HCT116 (cell line): ENCODE data around the gene NFKB1. TPM values are rescaled to one million over a fixed set of nuclear protein-coding genes. Genes with fewer than 3 reads are reported as not detected.

Source experiments
- ATAC-seq: fragments of 200-7000 bp; cut with Tn5 transposase; 2 replicates; pipeline ENCODE4 v1.9.1; 2020; ENCODE audit warnings: mild to moderate bottlenecking, moderate library complexity
- BruUV-seq: library from RNA; stranded (reverse); fragments of 400-500 nt; replicated peaks from 2 replicates; lab custom pipeline; 2021; lab: Mats Ljungman, UMichigan
- CTCF ChIA-PET: fragments of 300-600 bp; sonication (Branson Sonifier 250); formaldehyde crosslinking; loops from one replicate; lab custom pipeline; 2021; ENCODE audit warnings: antibody characterized with exemption; lab: Charles Lee
- POLR2A ChIA-PET: fragments of 300-600, 350-600 bp; sonication (Branson Sonifier 250); formaldehyde crosslinking; loops from one replicate; lab custom pipeline; 2021; ENCODE audit warnings: antibody characterized with exemption; lab: Charles Lee
- RAD21 ChIA-PET, 2 experiments: fragments of 300-600 bp; sonication (Branson Sonifier 250); formaldehyde crosslinking; loops; one replicate each; lab custom pipeline; 2023; ENCODE audit warnings: low total read pairs in 2 of 2; ENCODE audit not compliant: uncharacterized antibody in 2 of 2, unreplicated experiment in 2 of 2, low non-redundant PET in 1 of 2; lab: Charles Lee
- DNase-seq: peaks from one replicate; pipeline ENCODE4 v3.0.0-alpha.2; 2010; ENCODE audit warnings: low read depth, low spot score
- H2AFZ ChIP-seq: fragments of 200-600 bp; shearing (Covaris generic), sonication (generic); 2 replicates; pipeline ENCODE4 v1.6.1; 2017; ENCODE audit warnings: low read depth, mixed run types, mixed read lengths, antibody characterized with exemption, low read length; ENCODE audit not compliant: poor library complexity, severe bottlenecking
- H3K27ac ChIP-seq: 2 replicates; pipeline ENCODE4 v1.5.1; 2012; ENCODE audit warnings: low read depth, low read length
- H3K27me3 ChIP-seq: fragments of 200-600 bp; sonication (generic); 2 replicates; pipeline ENCODE4 v1.6.1; 2016; ENCODE audit warnings: mixed run types, low read length, mixed read lengths; ENCODE audit not compliant: insufficient read depth
- H3K36me3 ChIP-seq, 2 experiments: fragments of 200-500 bp in 1 of 2; fragments of 200-600 bp in 1 of 2; sonication (Bioruptor generic) in 1 of 2; sonication (generic) in 1 of 2; 2 replicates each; pipeline versions ENCODE4 v1.5.1 to v1.6.1; 2014 to 2016; ENCODE audit warnings: low read length in 2 of 2, inconsistent platforms in 1 of 2, mixed read lengths in 1 of 2, mixed run types in 1 of 2; ENCODE audit not compliant: insufficient read depth in 2 of 2, control insufficient read depth in 1 of 2
- H3K4me1 ChIP-seq, 2 experiments: fragments of 200-600 bp in 1 of 2; sonication (generic) in 1 of 2; 2 replicates each; pipeline versions ENCODE4 v1.5.1 to v1.6.1; 2012 to 2017; ENCODE audit warnings: low read length in 2 of 2, inconsistent platforms in 1 of 2, mild to moderate bottlenecking in 1 of 2, mixed read lengths in 1 of 2, mixed run types in 1 of 2, moderate library complexity in 1 of 2; ENCODE audit not compliant: insufficient read depth in 2 of 2, control insufficient read depth in 1 of 2
- H3K4me2 ChIP-seq: fragments of 200-600 bp; sonication (generic); 2 replicates; pipeline ENCODE4 v1.6.1; 2017; ENCODE audit warnings: mixed run types, low read length, mixed read lengths
- H3K4me3 ChIP-seq, 2 experiments: fragments of 200-600 bp in 1 of 2; sonication (generic) in 1 of 2; replicated peaks in 1 of 2; 2 replicates each; pipeline ENCODE4 v1.5.1; 2011 to 2016; ENCODE audit warnings: low read length in 2 of 2, control low read depth in 1 of 2, low read depth in 1 of 2, mild to moderate bottlenecking in 1 of 2, mixed read lengths in 1 of 2, mixed run types in 1 of 2
- H3K79me2 ChIP-seq: fragments of 200-600 bp; sonication (generic); 2 replicates; pipeline ENCODE4 v1.6.1; 2017; ENCODE audit warnings: mild to moderate bottlenecking, mixed run types, low read length, moderate library complexity, mixed read lengths; ENCODE audit not compliant: insufficient read depth
- H3K9ac ChIP-seq: fragments of 200-600 bp; sonication (generic); 2 replicates; pipeline ENCODE4 v1.6.1; 2016; ENCODE audit warnings: low read length, mixed read lengths
- H3K9me2 ChIP-seq: fragments of 200-600 bp; sonication (generic), shearing (Covaris generic); 2 replicates; pipeline ENCODE4 v1.6.1; 2017; ENCODE audit warnings: mixed run types, mild to moderate bottlenecking, moderate library complexity; ENCODE audit not compliant: insufficient read depth
- H3K9me3 ChIP-seq, 2 experiments: fragments of 200-500 bp in 1 of 2; fragments of 200-600 bp in 1 of 2; sonication (Bioruptor generic) in 1 of 2; sonication (generic) in 1 of 2; 2 replicates each; pipeline ENCODE4 v1.6.1; 2014 to 2017; ENCODE audit warnings: low read length in 2 of 2, mixed read lengths in 2 of 2, inconsistent platforms in 1 of 2, low read depth in 1 of 2, mild to moderate bottlenecking in 1 of 2, mixed run types in 1 of 2, moderate library complexity in 1 of 2; ENCODE audit not compliant: control insufficient read depth in 1 of 2, insufficient read depth in 1 of 2
- H4K20me1 ChIP-seq: fragments of 200-600 bp; sonication (generic), shearing (Covaris generic); 2 replicates; pipeline ENCODE4 v1.6.1; 2017; ENCODE audit warnings: mixed run types, mild to moderate bottlenecking, moderate library complexity; ENCODE audit not compliant: insufficient read depth
- CBX3 ChIP-seq: IDR thresholded peaks from 2 replicates; pipeline ENCODE4 v1.6.1; 2012; ENCODE audit warnings: low read depth
- CEBPB ChIP-seq: IDR thresholded peaks from 2 replicates; pipeline ENCODE4 v1.6.1; 2012; ENCODE audit warnings: low read depth
- CTCF ChIP-seq, 3 experiments: fragments of 200-600 bp in 1 of 3; sonication (generic) in 1 of 3; IDR thresholded peaks in 2 of 3; conservative IDR thresholded peaks in 1 of 3; 2 replicates each; pipeline ENCODE4 v1.5.1; 2012 to 2017; ENCODE audit warnings: low read depth in 2 of 3, low read length in 2 of 3, antibody characterized with exemption in 1 of 3, borderline replicate concordance in 1 of 3, control low read depth in 1 of 3, mild to moderate bottlenecking in 1 of 3, mixed read lengths in 1 of 3, mixed run types in 1 of 3, moderate library complexity in 1 of 3; ENCODE audit not compliant: insufficient read depth in 1 of 3
- ELF1 ChIP-seq: IDR thresholded peaks from 2 replicates; pipeline ENCODE4 v1.6.1; 2012; ENCODE audit warnings: low read depth, borderline replicate concordance
- EZH2 ChIP-seq: fragments of 200-600 bp; sonication (generic); IDR thresholded peaks from 2 replicates; pipeline ENCODE4 v1.6.1; 2017; ENCODE audit warnings: antibody characterized with exemption, mixed run types
- EZH2phosphoT487 ChIP-seq: fragments of 200-600 bp; IDR thresholded peaks from 2 replicates; pipeline ENCODE4 v1.6.1; 2018; ENCODE audit warnings: antibody characterized with exemption, borderline replicate concordance
- FOSL1 ChIP-seq: IDR thresholded peaks from 2 replicates; pipeline ENCODE4 v1.6.1; 2012; ENCODE audit warnings: low read depth
- JUND ChIP-seq: IDR thresholded peaks from 2 replicates; pipeline ENCODE4 v1.6.1; 2012
- MAX ChIP-seq: IDR thresholded peaks from 2 replicates; pipeline ENCODE4 v1.6.1; 2012
- POLR2AphosphoS5 ChIP-seq: IDR thresholded peaks from 2 replicates; pipeline ENCODE4 v1.6.1; 2011; ENCODE audit warnings: mild to moderate bottlenecking, low read depth, low read length, moderate library complexity
- SIN3A ChIP-seq: IDR thresholded peaks from 2 replicates; pipeline ENCODE4 v1.6.1; 2012; ENCODE audit warnings: low read depth
- SRF ChIP-seq: IDR thresholded peaks from 2 replicates; pipeline ENCODE4 v1.6.1; 2012; ENCODE audit warnings: low read depth
- TCF7L2 ChIP-seq: IDR thresholded peaks from 2 replicates; pipeline ENCODE4 v1.7.0; 2011; ENCODE audit warnings: borderline replicate concordance, inconsistent platforms; ENCODE audit not compliant: insufficient read depth, insufficient read length; ENCODE audit errors: extremely low read depth
- YY1 ChIP-seq: IDR thresholded peaks from 2 replicates; pipeline ENCODE4 v1.6.1; 2011; ENCODE audit warnings: low read length, low read depth, moderate library complexity, mild to moderate bottlenecking; ENCODE audit not compliant: insufficient replicate concordance; ENCODE audit errors: extremely low read depth
- ZFX ChIP-seq: fragments of 450-650 bp; IDR thresholded peaks from 2 replicates; pipeline ENCODE4 v1.6.1; 2017
- intact Hi-C: fragments of 100-400 bp; cut with micrococcal nuclease; formaldehyde crosslinking; loops from 2 replicates; pipeline ENCODE4 v1.10.0; 2022
- total RNA-seq: library from RNA; stranded (reverse); gene quantifications from one replicate; pipeline ENCODE4 v1.2.1, GENCODE V29; 2021; ENCODE audit not compliant: unreplicated experiment
- TF ChIP-seq, protein P1 (sequence below): IDR thresholded peaks from 2 replicates; pipeline ENCODE4 v1.6.1; 2011; ENCODE audit warnings: mild to moderate bottlenecking, low read length, moderate library complexity; ENCODE audit not compliant: insufficient replicate concordance; ENCODE audit errors: extremely low read depth

Gene NFKB1
- total RNA-seq, 1 experiment from 2014 or later = 29.4 TPM

GRCh38 chr4:102494603-102495002 lies 6.6 kb upstream of the NFKB1 start (continued):
- TF ChIP-seq EZH2phosphoT487 = no peak
- TF ChIP-seq YY1 = no peak
- no peak for TF ChIP-seq EZH2
- TF ChIP-seq TCF7L2 = no peak
- no peak for TF ChIP-seq CEBPB
- TF ChIP-seq CTCF (IDR thresholded peaks at IDR 0.05 in 2 of 3, conservative IDR thresholded peaks at IDR 0.05 in 1 of 3; ENCODE audit: borderline replicate concordance in 1 of 3, insufficient read depth in 1 of 3, low read depth in 2 of 3, low read length in 2 of 3) = no peak
- TF ChIP-seq CBX3 = no peak
- no peak for TF ChIP-seq ELF1
- no peak for TF ChIP-seq MAX
- no peak for TF ChIP-seq SRF
- TF ChIP-seq, all 23 proteins: peak for 0

DNA sequence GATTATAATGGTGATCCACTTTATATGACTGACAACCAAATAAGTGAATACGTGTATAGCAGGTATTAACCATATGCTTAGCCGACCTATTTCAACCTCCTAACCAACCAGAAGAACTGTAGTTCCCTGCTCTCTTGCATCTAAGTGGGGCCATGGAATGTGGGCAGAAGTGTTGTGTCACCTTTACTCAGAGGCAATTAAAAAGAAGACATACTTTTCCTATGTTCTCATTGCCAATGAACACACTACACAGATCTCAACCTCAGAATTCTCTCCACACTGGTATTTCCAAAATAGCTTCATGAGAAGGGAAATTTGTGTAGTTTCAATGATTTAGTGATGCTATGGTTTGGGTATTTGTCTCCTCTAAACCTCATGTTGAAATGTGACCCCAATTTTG lies 3.2 kb upstream of the NFKB1 start:
- Histone ChIP-seq H3K4me1 (peaks cover 9 to 22% of the 10 kb centered on the region in 2 experiments), H3K36me3 (no peaks in the 10 kb centered on the region), H3K9me2 (no peaks in the 10 kb centered on the region), H3K9me3 (peaks cover 0 to 3% of the 10 kb centered on the region in 2 experiments; a peak in 1 of 4 replicates), H3K27me3 (no peaks in the 10 kb centered on the region), H3K27ac (no peak overlapping the region)
- ATAC-seq = no peak
- intact Hi-C loops = no loop called here
- BruUV-seq = no TSS peak
- CTCF ChIA-PET = no interaction called here
- TF ChIP-seq FOSL1 (no peak), CTCF (IDR thresholded peaks at IDR 0.05 in 2 of 3, conservative IDR thresholded peaks at IDR 0.05 in 1 of 3; ENCODE audit: borderline replicate concordance in 1 of 3, insufficient read depth in 1 of 3, low read depth in 2 of 3, low read length in 2 of 3) (no peak), ZFX (no peak), JUND (no peak), YY1 (no peak), POLR2AphosphoS5 (no peak), SIN3A (no peak), EZH2 (no peak)
- TF ChIP-seq, protein P1, sequence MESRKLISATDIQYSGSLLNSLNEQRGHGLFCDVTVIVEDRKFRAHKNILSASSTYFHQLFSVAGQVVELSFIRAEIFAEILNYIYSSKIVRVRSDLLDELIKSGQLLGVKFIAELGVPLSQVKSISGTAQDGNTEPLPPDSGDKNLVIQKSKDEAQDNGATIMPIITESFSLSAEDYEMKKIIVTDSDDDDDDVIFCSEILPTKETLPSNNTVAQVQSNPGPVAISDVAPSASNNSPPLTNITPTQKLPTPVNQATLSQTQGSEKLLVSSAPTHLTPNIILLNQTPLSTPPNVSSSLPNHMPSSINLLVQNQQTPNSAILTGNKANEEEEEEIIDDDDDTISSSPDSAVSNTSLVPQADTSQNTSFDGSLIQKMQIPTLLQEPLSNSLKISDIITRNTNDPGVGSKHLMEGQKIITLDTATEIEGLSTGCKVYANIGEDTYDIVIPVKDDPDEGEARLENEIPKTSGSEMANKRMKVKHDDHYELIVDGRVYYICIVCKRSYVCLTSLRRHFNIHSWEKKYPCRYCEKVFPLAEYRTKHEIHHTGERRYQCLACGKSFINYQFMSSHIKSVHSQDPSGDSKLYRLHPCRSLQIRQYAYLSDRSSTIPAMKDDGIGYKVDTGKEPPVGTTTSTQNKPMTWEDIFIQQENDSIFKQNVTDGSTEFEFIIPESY = no peak
- TF ChIP-seq, all 23 proteins: peak for 0
- Histone ChIP-seq H3K4me2 (no peak overlapping the region), H3K4me3 (no peak overlapping the region), H3K79me2 (peaks cover 8% of the 10 kb centered on the region), H3K9ac (no peak overlapping the region), H2AFZ (no peak overlapping the region), H4K20me1 (no peaks in the 10 kb centered on the region)
- no peak for DNase-seq
- POLR2A ChIA-PET = no interaction called here
- RAD21 ChIA-PET = no interaction called here
